Measurements from ENCODE around the gene CISD3.

CISD3 gene

DNA sequence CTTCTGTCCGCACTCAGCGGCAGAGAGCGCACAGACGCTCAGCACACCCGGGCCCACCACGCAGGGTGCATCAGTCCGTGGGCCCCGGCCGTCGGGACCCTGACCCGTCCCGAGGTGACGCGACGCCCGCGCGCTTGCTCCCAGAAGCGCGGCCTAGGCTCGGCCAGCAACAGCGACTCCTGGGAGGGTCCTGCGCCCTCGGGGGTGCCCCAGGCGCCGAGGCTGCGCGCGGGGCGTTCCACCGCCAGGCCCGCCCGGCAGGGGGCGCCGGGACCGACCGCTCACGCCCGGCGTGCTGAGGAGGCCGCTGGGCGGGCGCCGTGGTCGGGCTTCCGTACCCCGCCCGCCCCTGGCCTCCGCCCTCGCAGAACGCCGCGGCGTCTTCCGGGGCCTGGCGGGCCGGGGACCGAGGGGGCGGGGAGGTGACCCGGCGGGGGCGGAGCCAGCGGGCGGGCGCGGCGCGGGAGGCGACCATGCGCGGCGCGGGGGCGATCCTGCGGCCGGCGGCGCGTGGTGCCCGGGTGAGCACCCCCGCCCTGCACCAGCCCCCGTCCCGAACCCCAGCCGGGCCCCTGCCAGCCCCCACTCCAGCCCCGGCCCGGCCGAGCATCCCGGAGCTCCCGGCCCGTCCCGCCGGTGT lies at the start of gene CISD3:
Gene CISD3, plus strand, starts transcription at position 456 of the 640 bp plus-strand sequence. Its CDS starts 18 bp downstream, at position 474.
- peaks cover 43% of the 10 kb centered on the region for H3K4me1 ChIP-seq (ENCODE audit: insufficient read depth, low read length, poor library complexity, severe bottlenecking)
- peak within 1 kb of the TSS; percentile 94 for H2AFZ ChIP-seq (ENCODE audit: low read length)
- H3K9ac ChIP-seq (ENCODE audit: low read depth, low read length, poor library complexity, severe bottlenecking), result peak within 1 kb of the TSS; percentile 85

DNA sequence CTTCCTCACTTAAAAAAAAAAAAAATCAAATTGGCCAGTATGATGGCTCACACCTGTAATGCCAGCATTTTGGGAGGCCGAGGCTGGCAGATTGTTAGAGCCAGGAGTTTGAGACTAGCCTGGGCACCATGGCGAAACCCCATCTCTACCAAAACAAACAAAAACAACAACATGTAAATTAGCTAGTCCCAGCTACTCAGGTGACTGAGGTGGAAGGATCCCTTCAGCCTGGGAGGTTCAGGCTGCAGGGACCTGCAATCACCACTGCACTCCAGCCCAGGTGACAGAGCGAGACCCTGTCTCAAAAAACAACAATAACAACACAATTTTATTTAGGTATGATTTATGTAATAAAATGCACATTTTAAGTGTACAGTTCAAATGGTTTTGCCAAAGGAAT lies 49.0 kb upstream of the CISD3 start:
- Histone ChIP-seq H3K79me2 (ENCODE audit: insufficient read depth, low read length) (no peaks in the 10 kb centered on the region), H3K9me3 (ENCODE audit: insufficient read depth, low read depth, low read length) (no peaks in the 10 kb centered on the region), H3K27me3 (ENCODE audit: insufficient read depth, low read length, poor library complexity, severe bottlenecking) (no peaks in the 10 kb centered on the region), H3F3A (ENCODE audit: low read depth) (no peaks in the 10 kb centered on the region), H3K9me2 (replicated peaks; ENCODE audit: low read depth, low read length) (no peaks in the 10 kb centered on the region), H4K20me1 (ENCODE audit: insufficient read depth, low read length, poor library complexity, severe bottlenecking) (no peaks in the 10 kb centered on the region), H3K36me3 (ENCODE audit: insufficient read depth, low read length) (no peaks in the 10 kb centered on the region), H2AFZ (ENCODE audit: low read length) (no peak overlapping the region), H3K4me1 (ENCODE audit: insufficient read depth, low read length, poor library complexity, severe bottlenecking) (peaks cover 5% of the 10 kb centered on the region), H3K9ac (ENCODE audit: low read depth, low read length, poor library complexity, severe bottlenecking) (no peak overlapping the region), H3K4me2 (ENCODE audit: low read depth, low read length, poor library complexity, severe bottlenecking) (no peak overlapping the region), H3K4me3 (ENCODE audit: low read length, poor library complexity, severe bottlenecking) (no peak overlapping the region)
- TF ChIP-seq CTCF (conservative IDR thresholded peaks at IDR 0.05; ENCODE audit: low read length) (no peak), EZH2phosphoT487 (IDR thresholded peaks at IDR 0.05; ENCODE audit: borderline replicate concordance) (no peak)

More for the DNA sequence above, at the start of gene CISD3:
- no peaks in the 10 kb centered on the region for H3K27me3 ChIP-seq (ENCODE audit: insufficient read depth, low read length, poor library complexity, severe bottlenecking)
- no peaks in the 10 kb centered on the region; the same call in 1 of the 2 replicates for H3F3A ChIP-seq (ENCODE audit: low read depth)
- H3K36me3 ChIP-seq (ENCODE audit: insufficient read depth, low read length), result no peaks in the 10 kb centered on the region; the same call in 1 of the 2 replicates
- peak within 1 kb of the TSS; percentile 97 for H3K4me2 ChIP-seq (ENCODE audit: low read depth, low read length, poor library complexity, severe bottlenecking)
- H4K20me1 ChIP-seq (ENCODE audit: insufficient read depth, low read length, poor library complexity, severe bottlenecking), result peaks cover 5% of the 10 kb centered on the region
- H3K79me2 ChIP-seq (ENCODE audit: insufficient read depth, low read length), result peaks cover 19% of the 10 kb centered on the region
- H3K9me2 ChIP-seq (replicated peaks; ENCODE audit: low read depth, low read length), result no peaks in the 10 kb centered on the region
- no peaks in the 10 kb centered on the region for H3K9me3 ChIP-seq (ENCODE audit: insufficient read depth, low read depth, low read length)
- TF ChIP-seq CTCF (conservative IDR thresholded peaks at IDR 0.05; ENCODE audit: low read length), result peak; percentile 55
- no peak for TF ChIP-seq EZH2phosphoT487 (IDR thresholded peaks at IDR 0.05; ENCODE audit: borderline replicate concordance)
- H3K4me3 ChIP-seq (ENCODE audit: low read length, poor library complexity, severe bottlenecking), result peak within 1 kb of the TSS; percentile 78

DNA sequence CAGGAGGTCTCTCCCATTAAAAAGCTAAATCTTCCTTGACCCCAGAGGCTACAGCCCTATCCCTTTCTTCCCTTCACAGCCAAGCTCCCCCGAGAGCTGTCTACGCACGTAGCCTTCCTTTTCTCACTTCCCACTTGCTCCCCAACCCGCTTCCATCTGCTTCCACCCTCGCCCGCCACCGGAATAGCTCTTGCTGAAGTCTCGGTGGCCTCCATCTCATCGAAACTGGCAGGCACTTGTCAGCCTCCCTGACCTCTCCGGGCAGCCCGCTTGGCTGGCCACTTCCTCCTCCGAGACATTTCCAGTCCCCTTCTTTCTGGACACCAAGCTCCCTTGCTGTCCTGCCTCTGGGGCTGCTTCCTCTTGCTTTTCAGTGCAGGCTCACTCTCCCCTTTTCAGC lies 44.6 kb upstream of the CISD3 start:
- Histone ChIP-seq H3K9me3 (ENCODE audit: insufficient read depth, low read depth, low read length) (no peaks in the 10 kb centered on the region), H3K4me3 (ENCODE audit: low read length, poor library complexity, severe bottlenecking) (no peak overlapping the region), H3F3A (ENCODE audit: low read depth) (no peaks in the 10 kb centered on the region), H3K79me2 (ENCODE audit: insufficient read depth, low read length) (no peaks in the 10 kb centered on the region), H3K4me1 (ENCODE audit: insufficient read depth, low read length, poor library complexity, severe bottlenecking) (no peaks in the 10 kb centered on the region), H3K36me3 (ENCODE audit: insufficient read depth, low read length) (no peaks in the 10 kb centered on the region), H4K20me1 (ENCODE audit: insufficient read depth, low read length, poor library complexity, severe bottlenecking) (no peaks in the 10 kb centered on the region), H2AFZ (ENCODE audit: low read length) (no peak overlapping the region), H3K27me3 (ENCODE audit: insufficient read depth, low read length, poor library complexity, severe bottlenecking) (no peaks in the 10 kb centered on the region), H3K9ac (ENCODE audit: low read depth, low read length, poor library complexity, severe bottlenecking) (no peak overlapping the region), H3K9me2 (replicated peaks; ENCODE audit: low read depth, low read length) (no peaks in the 10 kb centered on the region), H3K4me2 (ENCODE audit: low read depth, low read length, poor library complexity, severe bottlenecking) (no peak overlapping the region)
- TF ChIP-seq CTCF (conservative IDR thresholded peaks at IDR 0.05; ENCODE audit: low read length), result no peak
- no peak for TF ChIP-seq EZH2phosphoT487 (IDR thresholded peaks at IDR 0.05; ENCODE audit: borderline replicate concordance)

All from Loucy (cell line).